HL-60 (cell line): ENCODE measurements around the gene SLC8B1.

ENCODE experiments used
- DNase-seq, 2 experiments: peaks; one replicate each; pipeline ENCODE4 v3.0.0-alpha.2; 2010 to 2020; ENCODE audit warnings: low read depth in 1 of 2, low spot score in 1 of 2
- H3K27ac ChIP-seq: fragments of 250-450 bp; sonication (Bioruptor Pico); replicated peaks from 2 replicates; pipeline ENCODE4 v1.5.1; 2020; ENCODE audit warnings: mild to moderate bottlenecking, moderate library complexity
- H3K27me3 ChIP-seq: fragments of 250-450 bp; sonication (Bioruptor Pico); 2 replicates; pipeline ENCODE4 v1.5.1; 2021; ENCODE audit warnings: mild to moderate bottlenecking, moderate library complexity; ENCODE audit not compliant: insufficient read depth, poor library complexity, severe bottlenecking
- H3K4me3 ChIP-seq: replicated peaks from 2 replicates; pipeline ENCODE4 v1.5.1; 2011; ENCODE audit warnings: mild to moderate bottlenecking, control low read depth, low read length; ENCODE audit not compliant: insufficient read depth
- CTCF ChIP-seq: IDR thresholded peaks from one replicate; pipeline ENCODE4 v1.5.1; 2011; ENCODE audit warnings: low read length, control low read depth, inconsistent platforms; ENCODE audit not compliant: insufficient read depth
- GABPA ChIP-seq: IDR thresholded peaks from 2 replicates; pipeline ENCODE4 v1.6.1; 2012; ENCODE audit warnings: low read depth
- POLR2AphosphoS5 ChIP-seq: IDR thresholded peaks from 2 replicates; pipeline ENCODE4 v1.6.1; 2012; ENCODE audit warnings: low read depth
- REST ChIP-seq: IDR thresholded peaks from 2 replicates; pipeline ENCODE4 v1.6.1; 2012; ENCODE audit warnings: low read depth; ENCODE audit not compliant: insufficient replicate concordance
- SPI1 ChIP-seq: IDR thresholded peaks from 2 replicates; pipeline ENCODE4 v1.6.1; 2012; ENCODE audit warnings: low read depth, mild to moderate bottlenecking, borderline replicate concordance

SLC8B1 gene

GRCh38 chr12:113260636-113261300 is 74.1 kb downstream of the SLC8B1 start:
- DNase-seq, result no peak
- no peak overlapping the region for H3K4me3 ChIP-seq

GRCh38 chr12:113260127-113260526 is 74.8 kb downstream of the SLC8B1 start:
- Histone ChIP-seq H3K27me3 (no peaks in the 10 kb centered on the region), H3K27ac (no peak overlapping the region), H3K4me3 (no peak overlapping the region)
- TF ChIP-seq SPI1, result no peak
- TF ChIP-seq REST, result no peak
- TF ChIP-seq POLR2AphosphoS5, result no peak
- no peak for TF ChIP-seq GABPA
- TF ChIP-seq CTCF, result no peak
- no peak for DNase-seq

More at GRCh38 chr12:113260636-113261300, 74.1 kb downstream of the SLC8B1 start:
- TF ChIP-seq CTCF (no peak), POLR2AphosphoS5 (no peak), GABPA (no peak), SPI1 (no peak), REST (no peak)
- Histone ChIP-seq H3K27ac (no peak overlapping the region), H3K27me3 (no peaks in the 10 kb centered on the region)

- no peak overlapping the region for H3K4me3 ChIP-seq
- H3K27me3 ChIP-seq, result no peaks in the 10 kb centered on the region
- H3K27ac ChIP-seq, result no peak overlapping the region
- TF ChIP-seq POLR2AphosphoS5 (no peak), SPI1 (no peak), REST (no peak), GABPA (no peak), CTCF (no peak)
- DNase-seq, result no peak
Measured at GRCh38 chr12:113257564-113257963, 77.3 kb downstream of the SLC8B1 start.
